DOHH2 (cell line): Measurements from ENCODE around the gene TSHZ2.

Experiments used
- H3F3A ChIP-seq: fragments of 200-600 bp; sonication (generic), shearing (Covaris generic); 2 replicates; pipeline ENCODE4 v1.6.0; 2016; ENCODE audit warnings: antibody characterized with exemption, mild to moderate bottlenecking; ENCODE audit not compliant: control insufficient read depth, insufficient read depth
- H3K27ac ChIP-seq: fragments of 200-600 bp; sonication (generic); 2 replicates; pipeline ENCODE4 v1.5.1; 2014; ENCODE audit warnings: low read depth, mild to moderate bottlenecking, low read length, moderate library complexity
- H3K27me3 ChIP-seq: fragments of 200-600 bp; sonication (generic); 2 replicates; pipeline ENCODE4 v1.6.1; 2014; ENCODE audit warnings: mild to moderate bottlenecking, low read length, mixed read lengths; ENCODE audit not compliant: control insufficient read depth
- H3K36me3 ChIP-seq: fragments of 200-600 bp; sonication (generic); 2 replicates; pipeline ENCODE4 v1.6.1; 2014; ENCODE audit warnings: mild to moderate bottlenecking, low read length, moderate library complexity, mixed read lengths; ENCODE audit not compliant: control insufficient read depth
- H3K4me1 ChIP-seq: fragments of 200-600 bp; sonication (generic); 2 replicates; pipeline ENCODE4 v1.6.1; 2014; ENCODE audit warnings: mild to moderate bottlenecking, low read length, mixed read lengths; ENCODE audit not compliant: control insufficient read depth
- H3K4me2 ChIP-seq: fragments of 200-600 bp; sonication (generic); 2 replicates; pipeline ENCODE4 v1.6.0; 2014; ENCODE audit warnings: mild to moderate bottlenecking, low read length, moderate library complexity
- H3K4me3 ChIP-seq: fragments of 200-600 bp; sonication (generic); 2 replicates; pipeline ENCODE4 v1.5.1; 2014; ENCODE audit warnings: mild to moderate bottlenecking, low read length, mixed read lengths
- H3K79me2 ChIP-seq: fragments of 200-600 bp; sonication (generic); 2 replicates; pipeline ENCODE4 v1.6.1; 2014; ENCODE audit warnings: mild to moderate bottlenecking, low read length, mixed read lengths; ENCODE audit not compliant: control insufficient read depth
- H3K9me2 ChIP-seq: fragments of 200-600 bp; sonication (generic); replicated peaks from 2 replicates; pipeline ENCODE4 v1.6.1; 2014; ENCODE audit warnings: mild to moderate bottlenecking, low read length, mixed read lengths; ENCODE audit not compliant: control insufficient read depth
- H3K9me3 ChIP-seq: fragments of 200-600 bp; sonication (generic); 2 replicates; pipeline ENCODE4 v1.6.1; 2014; ENCODE audit warnings: antibody characterized with exemption, low read length, mixed read lengths; ENCODE audit not compliant: control insufficient read depth, insufficient read depth
- H4K20me1 ChIP-seq: fragments of 200-600 bp; sonication (generic); 2 replicates; pipeline ENCODE4 v1.6.0; 2014; ENCODE audit warnings: low read depth, mild to moderate bottlenecking, antibody characterized with exemption, low read length, moderate library complexity; ENCODE audit not compliant: control insufficient read depth, insufficient read depth
- EZH2phosphoT487 ChIP-seq: fragments of 200-600 bp; sonication (generic); IDR thresholded peaks from 2 replicates; pipeline ENCODE4 v1.6.1; 2017; ENCODE audit warnings: borderline replicate concordance, mild to moderate bottlenecking, antibody characterized with exemption, low read length, moderate library complexity, mixed read lengths
- TF ChIP-seq, protein P1 (sequence below): fragments of 200-600 bp; sonication (generic); IDR thresholded peaks from one replicate; pipeline ENCODE4 v1.5.1; 2014; ENCODE audit warnings: antibody characterized with exemption, mild to moderate bottlenecking, low read depth, low read length; ENCODE audit not compliant: poor library complexity, severe bottlenecking

Gene TSHZ2

DNA sequence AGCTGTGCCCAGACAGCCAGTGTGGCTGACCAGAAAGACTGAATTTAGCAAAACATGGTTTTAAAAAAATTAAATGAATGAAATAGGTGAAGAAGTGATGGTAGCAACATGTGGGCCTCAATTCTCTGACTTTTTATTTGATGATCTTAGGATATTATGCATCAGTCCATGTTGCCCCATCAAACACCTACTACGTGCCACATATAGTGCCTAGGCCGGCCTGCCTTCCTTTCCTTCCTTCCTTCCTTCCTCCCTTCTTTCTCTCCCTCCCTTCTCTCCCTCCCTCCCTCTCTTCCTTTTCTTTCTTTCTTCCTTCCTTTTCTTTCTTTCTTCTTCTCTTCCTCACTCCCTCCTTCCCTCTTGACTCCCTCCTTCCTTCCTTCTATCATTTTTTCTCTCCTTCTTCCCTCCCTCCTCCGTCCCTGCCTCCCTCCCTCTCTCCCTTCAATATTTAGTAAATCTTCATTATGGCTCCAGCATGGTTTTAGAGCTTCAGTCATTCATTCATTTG is 209.8 kb downstream of the TSHZ2 start:
- Histone ChIP-seq H3K4me2 (no peak overlapping the region), H3K27ac (no peak overlapping the region), H3K27me3 (0 out of 2 replicates have a peak, but pooled peaks cover under 1% of the 10 kb centered on the region), H3F3A (no peaks in the 10 kb centered on the region), H3K9me3 (no peaks in the 10 kb centered on the region), H3K36me3 (no peaks in the 10 kb centered on the region), H3K79me2 (no peaks in the 10 kb centered on the region), H3K9me2 (no peaks in the 10 kb centered on the region), H3K4me3 (no peak overlapping the region), H3K4me1 (no peaks in the 10 kb centered on the region), H4K20me1 (no peaks in the 10 kb centered on the region)
- no peak for TF ChIP-seq EZH2phosphoT487
- TF ChIP-seq, protein P1, sequence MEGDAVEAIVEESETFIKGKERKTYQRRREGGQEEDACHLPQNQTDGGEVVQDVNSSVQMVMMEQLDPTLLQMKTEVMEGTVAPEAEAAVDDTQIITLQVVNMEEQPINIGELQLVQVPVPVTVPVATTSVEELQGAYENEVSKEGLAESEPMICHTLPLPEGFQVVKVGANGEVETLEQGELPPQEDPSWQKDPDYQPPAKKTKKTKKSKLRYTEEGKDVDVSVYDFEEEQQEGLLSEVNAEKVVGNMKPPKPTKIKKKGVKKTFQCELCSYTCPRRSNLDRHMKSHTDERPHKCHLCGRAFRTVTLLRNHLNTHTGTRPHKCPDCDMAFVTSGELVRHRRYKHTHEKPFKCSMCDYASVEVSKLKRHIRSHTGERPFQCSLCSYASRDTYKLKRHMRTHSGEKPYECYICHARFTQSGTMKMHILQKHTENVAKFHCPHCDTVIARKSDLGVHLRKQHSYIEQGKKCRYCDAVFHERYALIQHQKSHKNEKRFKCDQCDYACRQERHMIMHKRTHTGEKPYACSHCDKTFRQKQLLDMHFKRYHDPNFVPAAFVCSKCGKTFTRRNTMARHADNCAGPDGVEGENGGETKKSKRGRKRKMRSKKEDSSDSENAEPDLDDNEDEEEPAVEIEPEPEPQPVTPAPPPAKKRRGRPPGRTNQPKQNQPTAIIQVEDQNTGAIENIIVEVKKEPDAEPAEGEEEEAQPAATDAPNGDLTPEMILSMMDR: no peak

DNA sequence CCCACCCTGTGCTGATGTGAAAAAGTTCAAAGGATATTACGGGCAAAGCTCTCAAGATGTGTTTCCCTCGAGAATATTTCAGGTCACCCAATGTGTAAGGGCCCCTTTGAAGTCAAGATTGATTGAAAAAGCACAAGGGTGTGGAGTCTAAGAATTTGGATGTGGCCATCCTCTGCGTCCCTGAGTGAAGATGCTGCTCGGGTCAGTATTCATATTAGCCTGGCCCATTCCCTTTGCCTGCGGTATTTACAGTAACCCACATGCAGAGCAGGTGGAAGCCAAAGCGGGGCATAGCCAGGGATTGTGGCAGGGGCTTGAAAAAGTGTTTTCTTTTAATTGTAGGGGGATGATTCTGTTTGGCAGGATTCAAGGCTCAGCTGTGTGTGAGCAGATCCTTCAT is 211.0 kb downstream of the TSHZ2 start:
- no peaks in the 10 kb centered on the region for H3K9me3 ChIP-seq
- no peaks in the 10 kb centered on the region for H3K79me2 ChIP-seq
- H3K27ac ChIP-seq: no peak overlapping the region
- H3K4me1 ChIP-seq: peaks cover 7% of the 10 kb centered on the region; the same call in 1 of the 2 replicates
- no peaks in the 10 kb centered on the region for H3F3A ChIP-seq
- H3K27me3 ChIP-seq: peaks cover 10% of the 10 kb centered on the region; the same call in 1 of the 2 replicates
- H3K36me3 ChIP-seq: no peaks in the 10 kb centered on the region
- H4K20me1 ChIP-seq: no peaks in the 10 kb centered on the region
- H3K9me2 ChIP-seq: no peaks in the 10 kb centered on the region
- no peak overlapping the region for H3K4me2 ChIP-seq
- H3K4me3 ChIP-seq: no peak overlapping the region
- no peak for TF ChIP-seq EZH2phosphoT487
- TF ChIP-seq, protein P1: no peak

DNA sequence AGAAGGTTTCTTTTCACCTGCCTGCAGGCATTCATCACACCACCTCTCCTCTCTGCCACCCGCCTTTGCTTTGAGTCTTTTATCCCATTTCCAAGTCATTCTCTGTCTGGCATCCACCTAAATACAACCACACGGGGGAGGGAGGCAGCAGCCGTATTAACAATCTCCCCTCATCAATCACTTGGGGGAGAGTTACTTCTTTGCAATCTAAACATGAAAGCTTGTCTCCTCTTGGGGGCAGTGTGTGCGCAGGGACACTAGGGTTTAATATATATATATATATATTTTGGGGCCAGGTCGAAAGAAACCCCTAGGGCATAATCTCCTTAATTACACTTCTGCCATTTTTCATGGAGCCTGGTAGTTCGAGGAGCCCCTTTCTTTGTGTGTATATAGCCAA is 214.5 kb downstream of the TSHZ2 start:
- Histone ChIP-seq H3K79me2 (no peaks in the 10 kb centered on the region), H3K4me1 (peaks cover 7% of the 10 kb centered on the region; the same call in 1 of the 2 replicates), H3K27ac (no peak overlapping the region), H3K9me3 (no peaks in the 10 kb centered on the region), H4K20me1 (no peaks in the 10 kb centered on the region), H3F3A (no peaks in the 10 kb centered on the region), H3K36me3 (no peaks in the 10 kb centered on the region), H3K27me3 (peaks cover 16% of the 10 kb centered on the region; the same call in 1 of the 2 replicates), H3K9me2 (no peaks in the 10 kb centered on the region), H3K4me2 (no peak overlapping the region), H3K4me3 (no peak overlapping the region)
- TF ChIP-seq, protein P1: peak; percentile 18
- no peak for TF ChIP-seq EZH2phosphoT487
